Brain microvascular endothelial cell (primary cell): ENCODE results near the gene LOC128125822.

Experiments used
- DNase-seq: peaks from one replicate; pipeline ENCODE4 v3.0.0-alpha.2; 2020
- H3K27ac ChIP-seq: fragments of 250-450 bp; sonication (Bioruptor Pico); 2 replicates; pipeline ENCODE4 v1.5.1; 2020; ENCODE audit warnings: mild to moderate bottlenecking, moderate library complexity
- H3K27me3 ChIP-seq: fragments of 250-450 bp; sonication (Bioruptor Pico); replicated peaks from 2 replicates; pipeline ENCODE4 v1.5.1; 2020; ENCODE audit warnings: mild to moderate bottlenecking
- H3K36me3 ChIP-seq: fragments of 250-450 bp; sonication (Bioruptor Pico); replicated peaks from 2 replicates; pipeline ENCODE4 v1.5.1; 2020; ENCODE audit warnings: mild to moderate bottlenecking
- H3K4me3 ChIP-seq: 2 replicates; pipeline ENCODE4 v1.5.1; 2011; ENCODE audit warnings: low read depth, mild to moderate bottlenecking, control low read depth, low read length, moderate library complexity
- CTCF ChIP-seq: IDR thresholded peaks from 2 replicates; pipeline ENCODE4 v1.5.1; 2011; ENCODE audit warnings: low read depth, mild to moderate bottlenecking, moderate library complexity, low read length, control low read depth, inconsistent platforms; ENCODE audit errors: missing control alignments
- in situ Hi-C: cut with HindIII; loops from 2 replicates; pipeline ENCODE4 v1.10.0; 2017; ENCODE audit warnings: low sequenced_read_pairs, low pct_ligation_motif_present

The LOC128125822 gene

GRCh38 chr6:63567966-63568365, 4.3 kb upstream of the LOC128125822 start:
- no peak overlapping the region for H3K27ac ChIP-seq
- in situ Hi-C loops = no loop called here
- no peaks in the 10 kb centered on the region for H3K27me3 ChIP-seq
- DNase-seq = no peak
- TF ChIP-seq CTCF = no peak
- H3K36me3 ChIP-seq = peaks cover 4% of the 10 kb centered on the region
- no peak overlapping the region for H3K4me3 ChIP-seq

- DNase-seq = peak; percentile 67
- no peaks in the 10 kb centered on the region for H3K27me3 ChIP-seq
- in situ Hi-C loops = no loop called here
- H3K36me3 ChIP-seq = peaks cover 5% of the 10 kb centered on the region
- H3K27ac ChIP-seq = peak overlapping the region; percentile 92
- TF ChIP-seq CTCF = peak; percentile 15
- peak overlapping the region; percentile 69 for H3K4me3 ChIP-seq
Observed at GRCh38 chr6:63571361-63572043, 778 bp upstream of the LOC128125822 start.

- H3K27ac ChIP-seq = peak overlapping the region; percentile 92
- no peak for DNase-seq
- no peak for TF ChIP-seq CTCF
- H3K36me3 ChIP-seq = peaks cover 14% of the 10 kb centered on the region
- peak overlapping the region; percentile 98 for H3K4me3 ChIP-seq
- no peaks in the 10 kb centered on the region for H3K27me3 ChIP-seq
- in situ Hi-C loops = no loop called here
Observed at GRCh38 chr6:63572747-63573075, 431 bp downstream of the LOC128125822 start.

GRCh38 chr6:63573076-63573898, 1.0 kb downstream of the LOC128125822 start:
- Histone ChIP-seq H3K4me3 (peak overlapping the region; percentile 98), H3K27me3 (no peaks in the 10 kb centered on the region), H3K27ac (peak overlapping the region; percentile 92), H3K36me3 (peaks cover 19% of the 10 kb centered on the region)
- in situ Hi-C loops = no loop called here
- no peak for TF ChIP-seq CTCF
- peak; percentile 55 for DNase-seq

- peak; percentile 51 for DNase-seq
- H3K27me3 ChIP-seq = no peaks in the 10 kb centered on the region
- peak; percentile 77 for TF ChIP-seq CTCF
- in situ Hi-C loops = no loop called here
- H3K4me3 ChIP-seq = peak overlapping the region; percentile 98
- H3K36me3 ChIP-seq = peaks cover 25% of the 10 kb centered on the region
- peak overlapping the region; percentile 92 for H3K27ac ChIP-seq
Observed at GRCh38 chr6:63573899-63574553, 1.7 kb downstream of the LOC128125822 start.
